Neural cell (in vitro differentiated cells): ENCODE measurements around the gene GOLGA5.

ENCODE experiments used
- CTCF ChIP-seq: fragments of 450-650 bp; IDR thresholded peaks from 2 replicates; pipeline ENCODE4 v1.5.1; 2014; ENCODE audit warnings: antibody characterized with exemption, mild to moderate bottlenecking, moderate library complexity; ENCODE audit not compliant: poor library complexity, severe bottlenecking
- EP300 ChIP-seq: fragments of 450-650 bp; conservative IDR thresholded peaks from 2 replicates; pipeline ENCODE4 v1.6.1; 2014; ENCODE audit warnings: antibody characterized with exemption, mild to moderate bottlenecking, moderate library complexity; ENCODE audit not compliant: poor library complexity, severe bottlenecking
- EZH2 ChIP-seq: fragments of 200-600, 300-800 bp; shearing (Covaris generic), sonication (generic); IDR thresholded peaks from 2 replicates; pipeline ENCODE4 v1.6.1; 2014; ENCODE audit warnings: antibody characterized with exemption, low read length, borderline replicate concordance, mild to moderate bottlenecking; ENCODE audit not compliant: insufficient read depth, poor library complexity, severe bottlenecking
- MXI1 ChIP-seq: fragments of 450-650 bp; conservative IDR thresholded peaks from 2 replicates; pipeline ENCODE4 v1.6.1; 2014; ENCODE audit warnings: antibody characterized with exemption, mild to moderate bottlenecking; ENCODE audit not compliant: poor library complexity, severe bottlenecking
- POLR2AphosphoS5 ChIP-seq: IDR thresholded peaks from 2 replicates; pipeline ENCODE4 v1.6.1; 2012
- RAD21 ChIP-seq: fragments of 450-650 bp; conservative IDR thresholded peaks from 2 replicates; pipeline ENCODE4 v1.6.1; 2014; ENCODE audit warnings: antibody characterized with exemption, mild to moderate bottlenecking, moderate library complexity
- SMC3 ChIP-seq: fragments of 450-650 bp; conservative IDR thresholded peaks from 2 replicates; pipeline ENCODE4 v1.6.1; 2014; ENCODE audit warnings: antibody characterized with exemption, mild to moderate bottlenecking, moderate library complexity; ENCODE audit not compliant: poor library complexity
- TAF1 ChIP-seq: IDR thresholded peaks from 2 replicates; pipeline ENCODE4 v1.6.1; 2012; ENCODE audit warnings: low read depth
- TF ChIP-seq, protein P1 (sequence below): IDR thresholded peaks from 2 replicates; pipeline ENCODE4 v1.6.1; 2012; ENCODE audit warnings: borderline replicate concordance

DNA sequence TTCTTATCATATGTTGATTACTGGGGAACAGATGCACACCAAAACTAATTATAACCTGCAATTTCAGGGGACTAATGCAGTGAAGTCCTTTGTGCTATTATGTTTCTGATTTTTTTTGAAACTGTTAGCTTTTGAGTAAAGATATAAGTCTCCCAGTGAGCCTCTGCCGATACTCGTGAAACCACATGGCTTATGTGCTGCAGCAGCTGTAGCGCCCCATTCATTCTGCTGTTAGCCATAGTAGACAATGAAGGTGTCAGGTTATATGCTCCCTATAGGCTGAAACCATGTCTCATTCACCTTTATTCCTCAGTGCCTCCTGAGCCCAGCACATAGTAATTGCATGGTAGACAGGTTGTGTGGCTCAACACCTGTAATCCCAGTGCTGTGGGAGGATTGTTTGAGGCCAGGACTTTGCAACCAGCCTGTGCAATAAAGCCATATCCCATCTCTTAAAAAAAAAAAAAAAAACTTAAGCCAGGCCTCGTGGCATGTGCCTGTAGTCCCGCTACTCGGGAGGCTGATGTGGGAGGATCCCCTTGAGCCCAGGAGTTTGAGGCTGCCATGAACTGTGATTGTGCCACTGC, 25.0 kb downstream of the GOLGA5 start:
- TF ChIP-seq, protein P1, sequence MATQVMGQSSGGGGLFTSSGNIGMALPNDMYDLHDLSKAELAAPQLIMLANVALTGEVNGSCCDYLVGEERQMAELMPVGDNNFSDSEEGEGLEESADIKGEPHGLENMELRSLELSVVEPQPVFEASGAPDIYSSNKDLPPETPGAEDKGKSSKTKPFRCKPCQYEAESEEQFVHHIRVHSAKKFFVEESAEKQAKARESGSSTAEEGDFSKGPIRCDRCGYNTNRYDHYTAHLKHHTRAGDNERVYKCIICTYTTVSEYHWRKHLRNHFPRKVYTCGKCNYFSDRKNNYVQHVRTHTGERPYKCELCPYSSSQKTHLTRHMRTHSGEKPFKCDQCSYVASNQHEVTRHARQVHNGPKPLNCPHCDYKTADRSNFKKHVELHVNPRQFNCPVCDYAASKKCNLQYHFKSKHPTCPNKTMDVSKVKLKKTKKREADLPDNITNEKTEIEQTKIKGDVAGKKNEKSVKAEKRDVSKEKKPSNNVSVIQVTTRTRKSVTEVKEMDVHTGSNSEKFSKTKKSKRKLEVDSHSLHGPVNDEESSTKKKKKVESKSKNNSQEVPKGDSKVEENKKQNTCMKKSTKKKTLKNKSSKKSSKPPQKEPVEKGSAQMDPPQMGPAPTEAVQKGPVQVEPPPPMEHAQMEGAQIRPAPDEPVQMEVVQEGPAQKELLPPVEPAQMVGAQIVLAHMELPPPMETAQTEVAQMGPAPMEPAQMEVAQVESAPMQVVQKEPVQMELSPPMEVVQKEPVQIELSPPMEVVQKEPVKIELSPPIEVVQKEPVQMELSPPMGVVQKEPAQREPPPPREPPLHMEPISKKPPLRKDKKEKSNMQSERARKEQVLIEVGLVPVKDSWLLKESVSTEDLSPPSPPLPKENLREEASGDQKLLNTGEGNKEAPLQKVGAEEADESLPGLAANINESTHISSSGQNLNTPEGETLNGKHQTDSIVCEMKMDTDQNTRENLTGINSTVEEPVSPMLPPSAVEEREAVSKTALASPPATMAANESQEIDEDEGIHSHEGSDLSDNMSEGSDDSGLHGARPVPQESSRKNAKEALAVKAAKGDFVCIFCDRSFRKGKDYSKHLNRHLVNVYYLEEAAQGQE, result no peak
- TF ChIP-seq POLR2AphosphoS5 (no peak), RAD21 (no peak), SMC3 (no peak), CTCF (no peak), EZH2 (no peak), MXI1 (no peak), EP300 (no peak), TAF1 (no peak)
